GM12874 (cell line): ENCODE results near the gene CHGA.

Source experiments
- TF ChIP-seq, protein P1 (sequence below): IDR thresholded peaks from 2 replicates; pipeline ENCODE4 v1.5.1; 2011; ENCODE audit warnings: low read depth, mild to moderate bottlenecking, control low read depth, low read length, moderate library complexity; ENCODE audit not compliant: insufficient read depth

The CHGA gene

GRCh38 chr14:92981726-92982125 lies 58.8 kb downstream of the CHGA start:
- TF ChIP-seq, protein P1, sequence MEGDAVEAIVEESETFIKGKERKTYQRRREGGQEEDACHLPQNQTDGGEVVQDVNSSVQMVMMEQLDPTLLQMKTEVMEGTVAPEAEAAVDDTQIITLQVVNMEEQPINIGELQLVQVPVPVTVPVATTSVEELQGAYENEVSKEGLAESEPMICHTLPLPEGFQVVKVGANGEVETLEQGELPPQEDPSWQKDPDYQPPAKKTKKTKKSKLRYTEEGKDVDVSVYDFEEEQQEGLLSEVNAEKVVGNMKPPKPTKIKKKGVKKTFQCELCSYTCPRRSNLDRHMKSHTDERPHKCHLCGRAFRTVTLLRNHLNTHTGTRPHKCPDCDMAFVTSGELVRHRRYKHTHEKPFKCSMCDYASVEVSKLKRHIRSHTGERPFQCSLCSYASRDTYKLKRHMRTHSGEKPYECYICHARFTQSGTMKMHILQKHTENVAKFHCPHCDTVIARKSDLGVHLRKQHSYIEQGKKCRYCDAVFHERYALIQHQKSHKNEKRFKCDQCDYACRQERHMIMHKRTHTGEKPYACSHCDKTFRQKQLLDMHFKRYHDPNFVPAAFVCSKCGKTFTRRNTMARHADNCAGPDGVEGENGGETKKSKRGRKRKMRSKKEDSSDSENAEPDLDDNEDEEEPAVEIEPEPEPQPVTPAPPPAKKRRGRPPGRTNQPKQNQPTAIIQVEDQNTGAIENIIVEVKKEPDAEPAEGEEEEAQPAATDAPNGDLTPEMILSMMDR: no peak

DNA sequence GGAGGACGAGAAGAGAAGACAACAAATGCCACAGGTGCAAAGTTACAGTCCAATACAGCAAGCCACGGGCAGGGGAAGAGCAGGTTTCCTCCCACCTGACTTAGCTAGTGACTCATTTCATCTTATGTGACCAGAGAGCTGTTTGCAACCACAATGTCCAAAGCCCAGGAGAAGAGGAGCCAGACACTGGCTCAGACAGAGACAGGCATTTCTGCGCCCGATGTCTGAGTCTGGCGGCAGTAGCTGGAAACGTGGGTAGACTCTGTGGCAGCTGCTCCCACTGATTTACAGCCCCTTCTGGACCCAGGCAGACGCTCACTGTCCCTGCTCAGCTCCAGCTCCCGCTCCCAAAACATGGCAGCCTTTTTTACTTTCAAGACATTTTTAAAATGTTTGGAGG lies 60.0 kb downstream of the CHGA start:
- TF ChIP-seq, protein P1: no peak

GRCh38 chr14:92984082-92984788 lies 61.3 kb downstream of the CHGA start:
- TF ChIP-seq, protein P1: no peak
